Measurements from ENCODE around the gene FOSL1. TPM values are rescaled to one million over a fixed set of nuclear protein-coding genes. Genes with fewer than 3 reads are reported as not detected.

FOSL1 gene
- polyA plus RNA-seq, 4 donors, result 0.17 to 0.28 (median 0.21) TPM

GRCh38 chr11:65865550-65866172 is 34.5 kb downstream of the FOSL1 start:
- no peak for DNase-seq (ENCODE audit: low read depth in 4 of 4, low spot score in 3 of 4)

GRCh38 chr11:65864706-65865471 is 35.3 kb downstream of the FOSL1 start:
- DNase-seq (ENCODE audit: low read depth in 4 of 4, low spot score in 3 of 4), result no peak

GRCh38 chr11:65863889-65864705 is 36.1 kb downstream of the FOSL1 start:
- no peak for DNase-seq (ENCODE audit: low read depth in 4 of 4, low spot score in 3 of 4)

DNA sequence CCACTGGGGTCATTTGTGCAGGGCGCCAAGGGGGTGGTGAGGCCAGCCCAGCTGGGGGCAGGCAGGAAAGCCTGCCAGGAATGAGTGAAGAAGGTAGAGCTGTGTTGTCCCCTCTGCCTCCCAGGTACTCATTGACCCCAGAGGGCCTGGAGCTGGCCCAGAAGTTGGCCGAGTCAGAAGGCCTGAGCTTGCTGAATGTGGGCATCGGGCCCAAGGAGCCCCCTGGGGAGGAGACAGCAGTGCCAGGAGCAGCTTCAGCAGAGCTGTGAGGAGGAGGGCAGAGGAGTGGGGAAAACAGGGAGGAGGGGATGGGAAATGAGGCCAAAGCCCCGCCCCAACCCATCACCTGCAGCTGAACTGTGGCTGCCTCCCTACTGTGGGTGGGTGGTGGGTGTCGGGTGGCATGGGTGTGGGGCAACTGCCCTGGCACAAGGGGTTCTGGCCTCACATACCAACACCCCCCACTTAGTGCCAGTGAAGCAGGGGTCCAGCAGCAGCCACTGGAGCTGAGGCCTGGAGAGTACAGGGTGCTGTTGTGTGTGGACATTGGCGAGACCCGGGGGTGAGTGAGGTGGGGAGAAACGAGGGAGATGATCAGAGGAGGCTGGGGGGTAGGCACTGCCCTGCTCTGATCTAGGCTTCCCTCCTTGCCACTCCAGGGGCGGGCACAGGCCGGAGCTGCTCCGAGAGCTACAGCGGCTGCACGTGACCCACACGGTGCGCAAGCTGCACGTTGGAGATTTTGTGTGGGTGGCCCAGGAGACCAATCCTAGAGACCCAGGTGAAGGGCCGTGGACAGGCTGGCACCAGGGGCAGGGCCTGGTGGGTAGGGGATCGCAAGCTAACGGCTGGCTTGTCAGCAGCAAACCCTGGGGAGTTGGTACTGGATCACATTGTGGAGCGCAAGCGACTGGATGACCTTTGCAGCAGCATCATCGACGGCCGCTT is 37.0 kb downstream of the FOSL1 start:
- DNase-seq (ENCODE audit: low read depth in 4 of 4, low spot score in 3 of 4), result no peak

GRCh38 chr11:65862191-65862735 is 37.9 kb downstream of the FOSL1 start:
- no peak for DNase-seq (ENCODE audit: low read depth in 4 of 4, low spot score in 3 of 4)

GRCh38 chr11:65861533-65862183 is 38.5 kb downstream of the FOSL1 start:
- no peak for DNase-seq (ENCODE audit: low read depth in 4 of 4, low spot score in 3 of 4)

DNA sequence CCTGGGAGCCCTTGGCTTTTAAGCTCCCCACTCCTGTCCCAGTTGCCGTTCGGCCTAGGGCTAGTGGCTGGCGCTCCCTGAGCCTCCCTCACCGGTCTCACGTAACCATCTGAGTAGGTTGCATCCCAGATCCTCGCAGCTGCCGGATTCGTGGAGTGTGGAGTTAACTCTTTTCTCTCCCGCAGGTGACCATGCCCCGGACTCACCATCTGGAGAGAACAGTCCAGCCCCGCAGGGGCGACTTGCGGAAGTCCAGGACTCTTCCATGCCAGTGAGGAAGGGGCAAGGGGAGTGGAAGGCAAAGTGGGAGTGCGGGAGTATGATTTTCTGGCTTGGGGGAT is 39.1 kb downstream of the FOSL1 start:
- DNase-seq (ENCODE audit: low read depth in 4 of 4, low spot score in 3 of 4), result no peak

- DNase-seq (ENCODE audit: low read depth in 4 of 4, low spot score in 3 of 4), result peak; percentile 94 to 97 (median 96)
Observed at GRCh38 chr11:65860278-65861164, 39.7 kb downstream of the FOSL1 start, which contains the start of gene MUS81. Gene MUS81 (plus strand): TSS chr11:65860433. CDS start chr11:65860754, 321 bp downstream.

DNA sequence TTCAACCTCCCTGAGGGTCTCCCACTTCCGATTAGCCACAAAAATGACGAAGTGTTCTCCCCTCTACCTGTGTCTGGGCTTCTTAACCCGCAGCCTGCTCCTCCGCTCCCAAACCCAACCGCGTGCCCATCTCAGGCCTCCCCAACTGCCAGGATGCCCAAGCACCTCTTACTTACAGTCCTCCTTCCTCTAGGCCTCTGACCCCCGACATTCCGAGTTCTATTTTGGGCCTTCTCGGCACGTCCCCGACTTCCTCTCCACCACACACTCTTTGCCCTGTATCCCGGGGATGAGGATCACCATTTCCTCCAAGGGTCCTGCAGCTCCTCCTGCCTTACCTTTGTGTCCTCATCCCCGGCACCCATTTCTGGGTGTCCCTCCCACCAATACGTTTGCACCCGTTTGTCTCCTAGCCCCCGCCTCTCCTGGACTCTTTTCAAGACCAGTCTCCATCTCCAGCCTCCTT is 40.3 kb downstream of the FOSL1 start:
- no peak for DNase-seq (ENCODE audit: low read depth in 4 of 4, low spot score in 3 of 4)

GRCh38 chr11:65859095-65859811 is 40.9 kb downstream of the FOSL1 start:
- DNase-seq (ENCODE audit: low read depth in 4 of 4, low spot score in 3 of 4), result peak; percentile 89 to 96 (median 96)

DNA sequence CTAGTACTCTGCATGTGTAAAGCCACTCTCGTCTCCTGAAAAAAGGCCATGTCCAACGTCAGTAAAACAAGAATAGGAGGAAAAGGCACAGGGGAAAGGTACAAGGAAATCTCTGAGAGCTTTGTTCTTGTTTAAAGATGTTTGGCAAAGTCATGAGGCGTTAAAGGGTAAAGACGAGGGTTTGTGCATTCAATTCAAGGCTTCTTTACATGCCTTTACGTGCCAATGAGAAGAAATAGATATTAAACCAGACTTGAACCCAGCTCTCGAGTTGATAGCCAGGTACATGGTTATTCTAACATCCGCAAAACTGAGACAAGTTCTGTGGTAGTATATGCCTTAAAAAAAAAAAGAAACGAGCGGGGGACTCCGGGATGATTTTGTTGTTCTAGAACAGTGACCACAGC is 41.5 kb downstream of the FOSL1 start:
- no peak for DNase-seq (ENCODE audit: low read depth in 4 of 4, low spot score in 3 of 4)

DNA sequence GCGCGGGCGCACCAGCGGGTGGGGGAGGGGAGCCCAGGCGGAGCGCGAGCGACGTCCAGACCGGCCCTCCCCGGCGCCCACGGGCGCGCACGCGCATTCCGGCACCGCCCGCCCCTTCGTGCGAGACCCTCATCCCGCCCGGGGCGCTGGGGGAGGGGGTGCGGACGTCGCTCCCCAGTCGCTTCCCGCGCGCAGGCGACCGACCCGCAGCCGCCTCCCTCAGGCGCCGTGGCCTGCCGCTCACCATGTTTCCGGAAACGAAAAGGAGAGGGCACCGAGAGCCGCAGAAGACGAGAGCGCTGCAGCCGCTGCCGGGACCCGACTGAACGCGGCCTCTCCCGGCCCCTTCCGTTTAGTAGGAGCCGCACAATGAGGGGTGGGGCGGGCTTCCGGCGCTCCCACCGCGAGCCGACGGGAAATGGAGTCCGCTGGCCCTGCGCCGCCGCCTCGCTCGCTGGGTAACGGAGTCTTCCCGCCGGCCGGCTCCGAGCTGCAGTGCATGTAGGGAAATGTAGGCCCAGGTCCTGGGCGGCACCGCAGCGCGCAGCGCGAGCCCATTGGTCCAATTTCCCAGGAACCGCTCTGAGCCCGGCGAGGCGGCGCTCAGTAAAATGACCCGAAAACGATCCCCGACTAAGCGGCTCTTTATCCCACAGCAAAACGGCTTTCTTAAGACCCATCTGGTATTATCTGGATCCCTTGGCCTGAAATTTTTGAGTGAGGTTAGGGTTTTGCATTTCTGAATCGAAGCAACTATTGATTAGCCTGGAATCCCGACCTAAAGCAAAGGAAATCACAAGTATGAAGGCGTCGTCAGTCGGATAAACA is 42.1 kb downstream of the FOSL1 start, which contains the start of gene CFL1:
Gene CFL1 (minus strand): TSS at position 328 of the 828 bp plus-strand sequence. CDS start 81 bp downstream, at position 247.
- DNase-seq (ENCODE audit: low read depth in 4 of 4, low spot score in 3 of 4), result peak in 3 of 4 donors; percentile 91 to 93 (median 92)

- DNase-seq (ENCODE audit: low read depth in 4 of 4, low spot score in 3 of 4), result no peak
Observed at GRCh38 chr11:65857500-65857852, 42.7 kb downstream of the FOSL1 start.

GRCh38 chr11:65856689-65857499 is 43.3 kb downstream of the FOSL1 start:
- DNase-seq (ENCODE audit: low read depth in 4 of 4, low spot score in 3 of 4), result no peak

DNA sequence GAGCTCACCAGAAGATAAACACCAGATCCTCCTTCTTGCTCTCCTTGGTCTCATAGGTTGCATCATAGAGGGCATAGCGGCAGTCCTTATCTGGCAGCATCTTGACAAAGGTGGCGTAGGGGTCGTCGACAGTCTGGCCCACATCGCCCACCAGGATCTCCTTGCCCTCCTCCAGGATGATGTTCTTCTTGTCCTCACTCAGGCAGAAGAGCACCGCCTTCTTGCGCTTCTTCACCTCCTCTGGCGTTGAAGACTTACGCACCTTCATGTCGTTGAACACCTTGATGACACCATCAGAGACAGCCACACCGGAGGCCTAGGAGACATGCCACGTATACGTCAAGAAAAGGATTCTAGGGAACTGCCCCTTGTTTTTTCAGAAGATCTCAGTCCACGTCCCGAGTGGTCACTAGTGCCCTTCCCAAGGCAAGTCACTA is 44.2 kb downstream of the FOSL1 start:
- no peak for DNase-seq (ENCODE audit: low read depth in 4 of 4, low spot score in 3 of 4)
